Vagina (tissue), 2 donors: ENCODE results near the gene GNL2.

Experiments
- POLR2A ChIP-seq, 2 donors: fragments of 450-650 bp; IDR thresholded peaks; one replicate each; pipeline ENCODE4 v1.6.1; 2017; ENCODE audit warnings: antibody characterized with exemption in 2 of 2, mild to moderate bottlenecking in 2 of 2, moderate library complexity in 2 of 2
- POLR2AphosphoS5 ChIP-seq, 2 donors: sonication (generic); formaldehyde crosslinking; IDR thresholded peaks; one replicate each; pipeline ENCODE4 v1.9.0; 2017; ENCODE audit warnings: antibody characterized with exemption in 2 of 2, mild to moderate bottlenecking in 2 of 2, low read depth in 1 of 2; ENCODE audit not compliant: insufficient read depth in 1 of 2
- TF ChIP-seq, protein P1 (sequence below), 3 experiments: fragments of 450-650 bp in 2 of 3; fragments of 200-600 bp in 1 of 3; sonication (generic) in 1 of 3; IDR thresholded peaks; one replicate each; pipeline ENCODE4 v1.5.1; 2017 to 2019; ENCODE audit warnings: antibody characterized with exemption in 3 of 3, mild to moderate bottlenecking in 2 of 3, moderate library complexity in 2 of 3

DNA sequence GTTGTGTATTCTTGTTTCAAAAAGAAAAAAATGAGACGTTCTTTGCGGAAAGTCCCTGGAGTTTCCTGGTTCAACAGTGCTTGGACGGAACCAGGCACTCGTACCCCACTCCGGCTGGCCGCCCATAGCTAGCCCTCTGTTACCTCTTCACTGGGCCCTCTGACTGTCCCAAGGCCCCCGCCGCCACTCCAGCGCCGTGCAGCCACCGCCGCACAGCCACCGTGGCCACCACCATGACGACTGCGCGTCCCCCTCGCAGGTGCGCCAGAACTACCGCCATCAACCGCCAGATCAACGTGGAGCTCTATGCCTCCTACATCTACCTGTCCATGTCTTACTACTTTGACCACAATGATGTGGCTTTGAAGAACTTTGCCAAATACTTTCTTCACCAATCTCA is 51.2 kb downstream of the GNL2 start:
- TF ChIP-seq, protein P1, sequence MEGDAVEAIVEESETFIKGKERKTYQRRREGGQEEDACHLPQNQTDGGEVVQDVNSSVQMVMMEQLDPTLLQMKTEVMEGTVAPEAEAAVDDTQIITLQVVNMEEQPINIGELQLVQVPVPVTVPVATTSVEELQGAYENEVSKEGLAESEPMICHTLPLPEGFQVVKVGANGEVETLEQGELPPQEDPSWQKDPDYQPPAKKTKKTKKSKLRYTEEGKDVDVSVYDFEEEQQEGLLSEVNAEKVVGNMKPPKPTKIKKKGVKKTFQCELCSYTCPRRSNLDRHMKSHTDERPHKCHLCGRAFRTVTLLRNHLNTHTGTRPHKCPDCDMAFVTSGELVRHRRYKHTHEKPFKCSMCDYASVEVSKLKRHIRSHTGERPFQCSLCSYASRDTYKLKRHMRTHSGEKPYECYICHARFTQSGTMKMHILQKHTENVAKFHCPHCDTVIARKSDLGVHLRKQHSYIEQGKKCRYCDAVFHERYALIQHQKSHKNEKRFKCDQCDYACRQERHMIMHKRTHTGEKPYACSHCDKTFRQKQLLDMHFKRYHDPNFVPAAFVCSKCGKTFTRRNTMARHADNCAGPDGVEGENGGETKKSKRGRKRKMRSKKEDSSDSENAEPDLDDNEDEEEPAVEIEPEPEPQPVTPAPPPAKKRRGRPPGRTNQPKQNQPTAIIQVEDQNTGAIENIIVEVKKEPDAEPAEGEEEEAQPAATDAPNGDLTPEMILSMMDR (IDR thresholded peaks at IDR 0.05), result no peak
- TF ChIP-seq POLR2AphosphoS5 (IDR thresholded peaks at IDR 0.05; ENCODE audit: insufficient read depth in 1 of 2, low read depth in 1 of 2) (no peak), POLR2A (IDR thresholded peaks at IDR 0.05) (no peak)
